Stimulated activated CD4-positive, alpha-beta T cell treated with anti-CD3 and anti-CD28 coated beads, Interleukin-1b, Interleukin-23, amount 100 ng/mL, for 1 hour (primary cell): ENCODE results near the gene ZCCHC7.
A peak's percentile ranks its signal among the peaks of the same experiment; 100 is the strongest.
"Not testable (repeated sequence)": the region's sequence is repeated elsewhere in the genome, so short reads cannot be mapped to it uniquely, and the experiment has no call there.

ENCODE experiments used
- DNase-seq, 2 donors: peaks; one replicate each; pipeline ENCODE4 v3.0.0-alpha.2; 2020; ENCODE audit warnings: low read depth in 2 of 2

ZCCHC7 gene

GRCh38 chr9:37119907-37120842 is at the start of gene ZCCHC7:
Gene ZCCHC7 (plus strand): TSS chr9:37120574.
- DNase-seq: peak; percentile 94

- not testable (repeated sequence) for DNase-seq
These were observed 45.6 kb upstream of the ZCCHC7 start for GRCh38 chr9:37074790-37075189.

- peak; percentile 76 to 85 for DNase-seq
These were observed 40.8 kb upstream of the ZCCHC7 start for GRCh38 chr9:37079370-37080164.

GRCh38 chr9:37080165-37080628 is 40.2 kb upstream of the ZCCHC7 start:
- peak in 1 of 2 donors; percentile 2 for DNase-seq

GRCh38 chr9:37081507-37081906 is 38.9 kb upstream of the ZCCHC7 start:
- DNase-seq: not testable (repeated sequence)

- no peak for DNase-seq
These were observed 38.1 kb upstream of the ZCCHC7 start for GRCh38 chr9:37082214-37082765.

GRCh38 chr9:37083654-37084053 is 36.7 kb upstream of the ZCCHC7 start:
- DNase-seq: no peak

GRCh38 chr9:37085233-37085632 is 35.1 kb upstream of the ZCCHC7 start:
- no peak for DNase-seq

GRCh38 chr9:37092714-37093295 is 27.6 kb upstream of the ZCCHC7 start:
- DNase-seq: not testable (repeated sequence)

- no peak for DNase-seq
These were observed 25.6 kb upstream of the ZCCHC7 start for GRCh38 chr9:37094751-37095150.

GRCh38 chr9:37096628-37097027 is 23.7 kb upstream of the ZCCHC7 start:
- no peak for DNase-seq

GRCh38 chr9:37097294-37097693 is 23.1 kb upstream of the ZCCHC7 start:
- no peak for DNase-seq

GRCh38 chr9:37100327-37100726 is 20.0 kb upstream of the ZCCHC7 start:
- DNase-seq: no peak

GRCh38 chr9:37100741-37101140 is 19.6 kb upstream of the ZCCHC7 start:
- DNase-seq: no peak

GRCh38 chr9:37102486-37102885 is 17.9 kb upstream of the ZCCHC7 start:
- no peak for DNase-seq

GRCh38 chr9:37104183-37104889 is 16.0 kb upstream of the ZCCHC7 start:
- no peak for DNase-seq

GRCh38 chr9:37105234-37105633 is 15.1 kb upstream of the ZCCHC7 start:
- no peak for DNase-seq

GRCh38 chr9:37107701-37108100 is 12.7 kb upstream of the ZCCHC7 start:
- DNase-seq: no peak

- not testable (repeated sequence) for DNase-seq
These were observed 5.9 kb upstream of the ZCCHC7 start for GRCh38 chr9:37114442-37114841.

- no peak for DNase-seq
These were observed 2.4 kb upstream of the ZCCHC7 start for GRCh38 chr9:37117956-37118355.

GRCh38 chr9:37119360-37119759 is 1.0 kb upstream of the ZCCHC7 start:
- no peak for DNase-seq
